ENCODE results near the gene SIRT1. TPM values are rescaled to one million over a fixed set of nuclear protein-coding genes. Genes with fewer than 3 reads are reported as not detected.

SIRT1 gene
- total and polyA plus RNA-seq, 2 of the 8 experiments (the other 6 are each of a cell fraction or from before 2014, with no cell fraction given) = 22.6 to 70.9 TPM

DNA sequence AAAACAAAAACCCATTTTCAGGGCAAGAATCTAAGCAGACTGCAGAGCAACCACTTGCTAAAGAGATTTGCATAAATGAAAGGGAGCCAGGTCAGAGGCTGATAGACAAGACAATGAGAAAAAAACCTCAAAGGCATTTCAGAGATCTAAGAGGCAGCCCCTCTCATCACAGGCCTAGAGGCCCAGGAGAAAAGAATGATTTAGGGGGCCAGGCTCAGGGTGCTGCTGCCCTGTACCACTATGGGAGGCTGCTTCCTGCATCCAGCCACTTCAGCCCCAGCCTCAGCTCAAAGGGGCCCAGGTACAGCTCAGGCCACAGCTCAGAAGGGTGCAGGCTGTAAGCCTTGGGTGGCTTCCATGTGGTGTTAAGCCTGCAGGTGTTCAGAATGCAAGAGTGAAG lies 42.7 kb upstream of the SIRT1 start:
- H4K91ac ChIP-seq (replicated peaks; ENCODE audit: insufficient read length, low read length) = no peak overlapping the region
- no peak overlapping the region for H3K27ac ChIP-seq (ENCODE audit: low read depth, low read length)
- H3K79me2 ChIP-seq (ENCODE audit: control insufficient read depth in 1 of 2, insufficient read depth in 2 of 2, low read length in 2 of 2) = no peaks in the 10 kb centered on the region
- H2BK120ac ChIP-seq (replicated peaks; ENCODE audit: low read depth, low read length) = no peak overlapping the region
- no peaks in the 10 kb centered on the region for H3K23me2 ChIP-seq (ENCODE audit: low read depth, low read length)
- H2BK5ac ChIP-seq (ENCODE audit: low read depth, low read length) = no peak overlapping the region
- no peak overlapping the region for H2BK20ac ChIP-seq (ENCODE audit: low read length)
- H3K23ac ChIP-seq (ENCODE audit: insufficient read length) = no peak overlapping the region
- POLR2A ChIA-PET (ENCODE audit: partially characterized antibody) = no interaction called here
- H3K9ac ChIP-seq (replicated peaks in 1 of 4; ENCODE audit: extremely low read depth in 1 of 4, low read depth in 3 of 4, low read length in 3 of 4) = no peak overlapping the region
- H4K8ac ChIP-seq (ENCODE audit: extremely low read depth, insufficient read depth, low read length) = no peak overlapping the region
- no peak overlapping the region for H4K5ac ChIP-seq (ENCODE audit: insufficient read length, low read depth, low read length)
- no peak for DNase-seq (ENCODE audit: low read depth in 1 of 2, low spot score in 2 of 2)
- no peak overlapping the region for H2AK5ac ChIP-seq (ENCODE audit: low read depth, low read length)
- H3K36me3 ChIP-seq (ENCODE audit: control insufficient read depth in 2 of 4, insufficient read depth in 4 of 4, low read length in 3 of 4) = no peaks in the 10 kb centered on the region
- FAIRE-seq = no peak
- H2BK12ac ChIP-seq (ENCODE audit: low read depth, low read length) = no peak overlapping the region
- TF ChIP-seq CHD1 (IDR thresholded peaks at IDR 0.05; ENCODE audit: low read depth, low read length) = no peak
- TF ChIP-seq NRF1 (IDR thresholded peaks at IDR 0.05; ENCODE audit: low read depth, low read length) = no peak
- no peak for TF ChIP-seq SRF (IDR thresholded peaks at IDR 0.05; ENCODE audit: low read depth, low read length)
- no peak for TF ChIP-seq SP1 (IDR thresholded peaks at IDR 0.05; ENCODE audit: low read depth, low read length)
- no peak for TF ChIP-seq SIX5 (IDR thresholded peaks at IDR 0.05; ENCODE audit: low read depth, low read length)
- TF ChIP-seq HDAC2 (IDR thresholded peaks at IDR 0.05; ENCODE audit: borderline replicate concordance in 1 of 2, low read depth in 2 of 2, low read length in 2 of 2) = no peak
- no peak for TF ChIP-seq POU5F1 (IDR thresholded peaks at IDR 0.05; ENCODE audit: low read depth, low read length)
- no peak for TF ChIP-seq KDM5A (IDR thresholded peaks at IDR 0.05; ENCODE audit: low read length)
- no peak for TF ChIP-seq POLR2A (IDR thresholded peaks at IDR 0.05; ENCODE audit: control extremely low read depth in 1 of 2, low read depth in 2 of 2, low read length in 2 of 2)
- no peak for TF ChIP-seq ASH2L (IDR thresholded peaks at IDR 0.05; ENCODE audit: low read length)
- TF ChIP-seq JUN (IDR thresholded peaks at IDR 0.05; ENCODE audit: low read depth, low read length) = no peak
- no peak for TF ChIP-seq EP300 (IDR thresholded peaks at IDR 0.05; ENCODE audit: borderline replicate concordance in 1 of 2, low read depth in 2 of 2, low read length in 2 of 2)
- no peak for TF ChIP-seq TEAD4 (IDR thresholded peaks at IDR 0.05; ENCODE audit: low read depth, low read length)
- no peak for TF ChIP-seq RFX5 (IDR thresholded peaks at IDR 0.05; ENCODE audit: borderline replicate concordance, low read depth, low read length)
- TF ChIP-seq, protein P1, sequence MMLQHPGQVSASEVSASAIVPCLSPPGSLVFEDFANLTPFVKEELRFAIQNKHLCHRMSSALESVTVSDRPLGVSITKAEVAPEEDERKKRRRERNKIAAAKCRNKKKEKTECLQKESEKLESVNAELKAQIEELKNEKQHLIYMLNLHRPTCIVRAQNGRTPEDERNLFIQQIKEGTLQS (IDR thresholded peaks at IDR 0.05; ENCODE audit: insufficient read depth, low read depth, low read length) = no peak
- H3K56ac ChIP-seq (replicated peaks; ENCODE audit: insufficient read length, low read depth, low read length) = no peak overlapping the region
- H2BK15ac ChIP-seq (ENCODE audit: low read length) = no peak overlapping the region
- H3K79me1 ChIP-seq (ENCODE audit: low read depth, low read length) = no peaks in the 10 kb centered on the region
- peaks cover 8% of the 10 kb centered on the region in 2 experiments; a peak in 3 of 4 replicates for H3K9me3 ChIP-seq (ENCODE audit: insufficient read depth in 2 of 2, low read depth in 1 of 2, low read length in 1 of 2)
- H3K4me3 ChIP-seq (ENCODE audit: extremely low read depth in 1 of 4, insufficient read depth in 2 of 4, low read depth in 3 of 4, low read length in 4 of 4) = no peak overlapping the region
- H3K4me2 ChIP-seq (ENCODE audit: insufficient read depth in 1 of 2, low read depth in 2 of 2, low read length in 2 of 2) = no peak overlapping the region
- no peaks in the 10 kb centered on the region for H3K4me1 ChIP-seq (replicated peaks in 1 of 4; ENCODE audit: control insufficient read depth in 3 of 4, insufficient read depth in 4 of 4, low read length in 3 of 4)
- H2AFZ ChIP-seq (ENCODE audit: low read length) = no peak overlapping the region
- CTCF ChIA-PET (ENCODE audit: partially characterized antibody) = interaction anchor here (0.7 kb wide), 1 partner anchor 15 kb away, joined by 4 read pairs; no protein-coding TSS in a partner anchor
- no peak overlapping the region for H3K4ac ChIP-seq (replicated peaks; ENCODE audit: insufficient read length, low read depth, low read length)
- H4K20me1 ChIP-seq (replicated peaks in 1 of 2; ENCODE audit: control insufficient read depth in 1 of 2, insufficient read depth in 2 of 2, low read length in 2 of 2) = no peaks in the 10 kb centered on the region
- H3K18ac ChIP-seq (ENCODE audit: extremely low read depth, low read length) = no peak overlapping the region
- H3K27me3 ChIP-seq (replicated peaks in 1 of 4; ENCODE audit: control insufficient read depth in 3 of 4, extremely low read depth in 1 of 4, insufficient read depth in 3 of 4, low read length in 3 of 4) = no peaks in the 10 kb centered on the region
- no peak overlapping the region for H3K14ac ChIP-seq (ENCODE audit: insufficient read length)

Measured in H1 (cell line).